ENCODE results near the gene TRMT10A. TPM values are rescaled to one million over a fixed set of nuclear protein-coding genes. Genes with fewer than 3 reads are reported as not detected.

Gene TRMT10A
- total RNA-seq, 4 donors from 2014 or later = 3.8 to 8.4 (median 5.7) TPM

DNA sequence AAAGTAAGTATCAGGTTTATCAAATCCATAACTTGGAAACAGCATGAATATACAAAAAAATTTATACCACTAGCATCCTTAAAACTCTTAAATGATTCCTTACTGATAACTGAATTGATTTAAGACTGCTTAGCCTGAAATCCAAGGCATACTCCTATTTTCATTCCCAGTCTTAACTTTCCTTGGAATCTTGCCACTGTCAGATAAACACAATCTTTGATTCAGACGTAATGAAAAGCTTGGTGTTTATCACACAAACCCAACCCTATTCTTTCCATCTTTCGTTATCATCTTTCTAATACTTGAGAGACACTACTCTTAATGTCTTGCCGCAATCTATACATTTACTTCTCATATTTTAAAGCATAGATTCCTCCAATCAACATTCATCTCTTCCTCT is 33.9 kb downstream of the TRMT10A start:
- TF ChIP-seq, protein P1, sequence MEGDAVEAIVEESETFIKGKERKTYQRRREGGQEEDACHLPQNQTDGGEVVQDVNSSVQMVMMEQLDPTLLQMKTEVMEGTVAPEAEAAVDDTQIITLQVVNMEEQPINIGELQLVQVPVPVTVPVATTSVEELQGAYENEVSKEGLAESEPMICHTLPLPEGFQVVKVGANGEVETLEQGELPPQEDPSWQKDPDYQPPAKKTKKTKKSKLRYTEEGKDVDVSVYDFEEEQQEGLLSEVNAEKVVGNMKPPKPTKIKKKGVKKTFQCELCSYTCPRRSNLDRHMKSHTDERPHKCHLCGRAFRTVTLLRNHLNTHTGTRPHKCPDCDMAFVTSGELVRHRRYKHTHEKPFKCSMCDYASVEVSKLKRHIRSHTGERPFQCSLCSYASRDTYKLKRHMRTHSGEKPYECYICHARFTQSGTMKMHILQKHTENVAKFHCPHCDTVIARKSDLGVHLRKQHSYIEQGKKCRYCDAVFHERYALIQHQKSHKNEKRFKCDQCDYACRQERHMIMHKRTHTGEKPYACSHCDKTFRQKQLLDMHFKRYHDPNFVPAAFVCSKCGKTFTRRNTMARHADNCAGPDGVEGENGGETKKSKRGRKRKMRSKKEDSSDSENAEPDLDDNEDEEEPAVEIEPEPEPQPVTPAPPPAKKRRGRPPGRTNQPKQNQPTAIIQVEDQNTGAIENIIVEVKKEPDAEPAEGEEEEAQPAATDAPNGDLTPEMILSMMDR (IDR thresholded peaks at IDR 0.05) = no peak
- no peak for TF ChIP-seq POLR2A (IDR thresholded peaks at IDR 0.05)
- Histone ChIP-seq H3K36me3 (no peaks in the 10 kb centered on the region), H3K27ac (no peak overlapping the region)

DNA sequence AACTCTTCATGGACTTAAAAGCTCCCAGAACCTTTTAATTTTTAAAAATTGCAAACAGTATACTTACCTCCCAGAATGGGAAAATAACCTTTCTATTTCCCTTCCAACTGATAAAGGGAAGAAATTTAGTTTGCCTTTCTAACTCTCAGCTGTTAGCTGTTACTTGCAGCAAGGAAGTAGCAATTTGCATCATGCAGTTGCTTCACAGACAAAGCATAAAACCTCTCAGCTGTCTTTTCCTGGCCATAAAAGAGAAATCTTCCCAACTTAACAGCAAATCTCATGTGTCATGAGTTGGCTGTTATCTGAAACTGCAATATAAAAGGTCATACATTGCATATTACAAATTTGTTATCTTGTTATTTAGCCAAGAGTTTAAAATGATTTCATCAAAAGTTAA is 34.6 kb downstream of the TRMT10A start:
- Histone ChIP-seq H3K9me3 (no peaks in the 10 kb centered on the region), H3K27me3 (no peaks in the 10 kb centered on the region), H3K27ac (no peak overlapping the region), H3K36me3 (no peaks in the 10 kb centered on the region), H3K4me3 (no peak overlapping the region), H3K4me1 (no peaks in the 10 kb centered on the region)
- DNase-seq = no peak
- TF ChIP-seq POLR2A (IDR thresholded peaks at IDR 0.05) = no peak
- TF ChIP-seq, protein P1 (IDR thresholded peaks at IDR 0.05) = no peak

More for the DNA sequence above, 33.9 kb downstream of the TRMT10A start:
- Histone ChIP-seq H3K27me3 (no peaks in the 10 kb centered on the region), H3K4me1 (no peaks in the 10 kb centered on the region), H3K4me3 (no peak overlapping the region), H3K9me3 (no peaks in the 10 kb centered on the region)
- DNase-seq = no peak

DNA sequence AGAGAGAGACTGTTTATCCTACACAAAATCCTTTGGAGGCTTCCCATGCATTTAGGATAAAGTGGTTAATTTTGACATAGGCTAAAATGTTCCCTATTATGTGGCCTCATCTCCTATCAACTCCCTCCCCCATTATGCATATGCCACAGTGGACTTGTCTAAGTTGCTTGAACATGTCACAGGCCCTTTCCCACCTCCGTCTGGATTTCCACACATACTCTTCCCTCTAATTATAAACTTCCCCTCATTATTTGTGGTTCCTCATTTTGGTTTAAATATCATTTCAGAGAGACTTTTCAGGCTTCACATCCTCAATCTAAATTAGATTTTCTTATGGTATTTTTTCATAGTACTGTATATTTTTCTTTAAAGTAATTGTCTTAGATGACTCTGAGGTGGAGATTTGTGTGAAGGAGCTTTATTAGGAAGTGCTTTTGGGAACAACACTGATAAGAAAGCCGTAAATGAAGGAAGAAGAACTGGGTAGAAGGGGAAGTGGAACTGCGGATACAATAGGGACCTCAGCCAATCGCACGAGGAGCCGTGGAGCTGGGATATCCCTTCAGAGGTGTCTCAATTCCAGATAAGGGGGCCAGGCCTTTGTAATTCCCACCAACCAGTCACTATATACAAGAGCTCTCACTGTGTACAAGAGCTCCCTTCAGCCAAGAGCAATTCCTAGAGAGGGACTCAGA is 45.1 kb downstream of the TRMT10A start:
- TF ChIP-seq, protein P1 (IDR thresholded peaks at IDR 0.05) = no peak
- no peak for TF ChIP-seq POLR2A (IDR thresholded peaks at IDR 0.05)
- Histone ChIP-seq H3K4me1 (no peaks in the 10 kb centered on the region), H3K27me3 (no peaks in the 10 kb centered on the region), H3K4me3 (no peak overlapping the region), H3K9me3 (no peaks in the 10 kb centered on the region), H3K36me3 (no peaks in the 10 kb centered on the region), H3K27ac (no peak overlapping the region)
- no peak for DNase-seq

DNA sequence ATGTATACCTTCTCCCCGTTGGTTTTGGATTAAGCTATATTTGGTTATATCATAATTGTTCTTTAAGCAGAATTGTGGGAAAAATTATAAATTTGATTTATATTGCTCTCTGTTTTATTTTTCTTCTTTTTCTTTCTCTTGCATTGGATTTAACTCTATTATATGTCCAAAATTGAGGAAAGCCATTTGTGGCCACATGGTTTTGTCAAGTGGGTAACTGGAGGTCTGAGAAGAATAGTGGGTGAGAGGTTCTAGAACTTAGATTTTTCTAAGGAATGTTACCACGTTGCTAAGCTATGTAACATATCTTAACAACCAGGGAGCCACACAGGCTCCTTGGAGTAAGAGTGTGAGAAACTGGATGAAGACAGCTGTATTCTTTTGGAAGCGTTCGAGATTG is 53.1 kb downstream of the TRMT10A start, which contains the start of gene C4orf17:
TSS of gene C4orf17 (plus strand) at position 301 of the 400 bp plus-strand sequence. CDS start 2,061 bp downstream, outside the sequence.
- Histone ChIP-seq H3K4me1 (no peaks in the 10 kb centered on the region), H3K27me3 (no peaks in the 10 kb centered on the region), H3K36me3 (no peaks in the 10 kb centered on the region), H3K4me3 (no peak within 1 kb of the TSS), H3K9me3 (no peaks in the 10 kb centered on the region), H3K27ac (no peak within 1 kb of the TSS)
- TF ChIP-seq, protein P1 (IDR thresholded peaks at IDR 0.05) = no peak
- TF ChIP-seq POLR2A (IDR thresholded peaks at IDR 0.05) = no peak
- no peak for DNase-seq

DNA sequence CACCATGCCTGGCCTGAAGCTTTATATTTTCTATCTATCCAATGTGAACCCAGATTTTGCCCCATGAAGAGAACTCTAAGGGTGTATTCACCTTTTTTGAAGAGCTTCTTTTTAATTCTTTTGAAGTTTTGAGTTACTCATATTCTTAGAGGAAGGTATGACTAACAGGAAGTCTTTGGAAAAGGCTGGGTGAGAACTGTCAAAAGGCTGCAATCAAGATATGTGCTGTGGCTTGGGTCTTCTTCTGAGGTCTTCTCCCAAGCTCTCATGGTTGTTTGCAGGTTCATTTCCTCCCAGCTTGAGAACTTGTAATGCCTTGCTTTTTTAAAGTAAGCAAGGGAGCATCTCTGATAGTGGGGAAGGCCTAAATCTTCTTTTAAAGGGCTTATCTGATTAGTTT is 56.1 kb downstream of the TRMT10A start:
- H3K36me3 ChIP-seq = no peaks in the 10 kb centered on the region
- TF ChIP-seq, protein P1 (IDR thresholded peaks at IDR 0.05) = no peak
- TF ChIP-seq POLR2A (IDR thresholded peaks at IDR 0.05) = no peak
- H3K27ac ChIP-seq = no peak overlapping the region
- H3K9me3 ChIP-seq = no peaks in the 10 kb centered on the region
- no peak overlapping the region for H3K4me3 ChIP-seq
- no peak for DNase-seq
- no peaks in the 10 kb centered on the region for H3K4me1 ChIP-seq
- H3K27me3 ChIP-seq = no peaks in the 10 kb centered on the region
